ENCODE results near the gene LRRK1.
A peak's percentile ranks its signal among the peaks of the same experiment; 100 is the strongest.

LRRK1 gene

GRCh38 chr15:101055411-101055810 lies 136.3 kb downstream of the LRRK1 start:
- no peak for DNase-seq

DNA sequence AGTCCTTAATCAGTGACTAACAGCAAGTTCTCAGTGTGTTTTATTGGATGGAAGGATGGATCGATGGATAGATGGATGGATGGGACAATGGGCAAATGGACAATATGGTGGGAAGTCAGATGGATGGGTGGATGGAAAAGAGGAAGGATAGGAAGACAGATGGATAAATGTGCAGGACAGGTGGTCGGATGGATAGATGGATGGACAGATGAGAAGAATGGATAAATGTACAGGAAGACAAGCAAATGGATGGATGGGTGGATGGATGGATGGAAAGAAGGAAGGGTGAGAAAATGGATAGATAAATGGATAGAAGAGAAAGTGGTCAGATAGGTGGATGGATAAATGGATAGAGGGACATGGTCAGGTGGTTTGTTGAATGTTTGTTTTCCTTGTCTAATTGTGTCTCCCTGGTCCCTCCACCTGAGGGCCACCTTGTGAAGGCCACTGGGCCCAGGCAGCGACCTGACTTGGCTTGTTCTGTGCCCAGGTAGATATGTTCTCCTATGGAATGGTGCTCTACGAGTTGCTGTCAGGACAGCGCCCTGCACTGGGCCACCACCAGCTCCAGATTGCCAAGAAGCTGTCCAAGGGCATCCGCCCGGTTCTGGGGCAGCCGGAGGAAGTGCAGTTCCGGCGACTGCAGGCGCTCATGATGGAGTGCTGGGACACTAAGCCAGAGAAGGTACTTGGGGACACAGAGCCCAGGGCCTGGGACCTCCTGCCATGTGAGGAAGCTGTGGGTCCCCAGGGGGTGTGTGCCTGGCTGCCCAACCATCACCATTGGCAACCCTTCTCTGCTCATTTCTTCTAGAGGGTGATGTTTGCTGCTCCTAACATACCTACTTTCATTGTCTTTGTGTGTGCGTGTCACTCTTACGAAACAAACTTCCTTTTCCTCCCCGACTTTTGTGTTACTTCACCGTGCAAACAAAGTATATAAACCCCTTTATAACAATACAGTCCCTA lies 137.5 kb downstream of the LRRK1 start:
- DNase-seq = no peak

DNA sequence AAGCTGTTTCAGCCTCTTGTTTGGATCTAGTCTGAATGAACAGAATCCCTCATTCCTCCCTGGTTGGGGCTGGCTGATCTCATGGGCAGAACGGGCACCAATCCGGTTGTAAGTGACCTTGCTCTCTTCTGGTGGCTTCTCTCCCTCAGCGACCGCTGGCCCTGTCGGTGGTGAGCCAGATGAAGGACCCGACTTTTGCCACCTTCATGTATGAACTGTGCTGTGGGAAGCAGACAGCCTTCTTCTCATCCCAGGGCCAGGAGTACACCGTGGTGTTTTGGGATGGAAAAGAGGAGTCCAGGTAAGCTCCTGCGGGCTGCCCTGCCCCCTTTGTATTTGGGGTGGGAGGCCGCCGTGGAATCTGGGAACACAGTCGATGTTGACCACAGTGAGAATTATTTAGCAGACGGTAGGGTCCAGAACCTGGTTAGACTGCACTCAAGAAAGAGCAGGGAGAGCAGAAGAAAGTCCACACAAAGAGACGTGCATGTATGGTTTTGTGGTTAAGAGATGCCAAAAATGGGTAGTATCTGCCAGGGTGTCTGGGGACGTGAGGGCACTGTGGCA lies 138.8 kb downstream of the LRRK1 start:
- no peak for DNase-seq

GRCh38 chr15:101058735-101059134 lies 139.6 kb downstream of the LRRK1 start:
- no peak for DNase-seq

GRCh38 chr15:101059381-101060341 lies 140.5 kb downstream of the LRRK1 start:
- no peak for DNase-seq

DNA sequence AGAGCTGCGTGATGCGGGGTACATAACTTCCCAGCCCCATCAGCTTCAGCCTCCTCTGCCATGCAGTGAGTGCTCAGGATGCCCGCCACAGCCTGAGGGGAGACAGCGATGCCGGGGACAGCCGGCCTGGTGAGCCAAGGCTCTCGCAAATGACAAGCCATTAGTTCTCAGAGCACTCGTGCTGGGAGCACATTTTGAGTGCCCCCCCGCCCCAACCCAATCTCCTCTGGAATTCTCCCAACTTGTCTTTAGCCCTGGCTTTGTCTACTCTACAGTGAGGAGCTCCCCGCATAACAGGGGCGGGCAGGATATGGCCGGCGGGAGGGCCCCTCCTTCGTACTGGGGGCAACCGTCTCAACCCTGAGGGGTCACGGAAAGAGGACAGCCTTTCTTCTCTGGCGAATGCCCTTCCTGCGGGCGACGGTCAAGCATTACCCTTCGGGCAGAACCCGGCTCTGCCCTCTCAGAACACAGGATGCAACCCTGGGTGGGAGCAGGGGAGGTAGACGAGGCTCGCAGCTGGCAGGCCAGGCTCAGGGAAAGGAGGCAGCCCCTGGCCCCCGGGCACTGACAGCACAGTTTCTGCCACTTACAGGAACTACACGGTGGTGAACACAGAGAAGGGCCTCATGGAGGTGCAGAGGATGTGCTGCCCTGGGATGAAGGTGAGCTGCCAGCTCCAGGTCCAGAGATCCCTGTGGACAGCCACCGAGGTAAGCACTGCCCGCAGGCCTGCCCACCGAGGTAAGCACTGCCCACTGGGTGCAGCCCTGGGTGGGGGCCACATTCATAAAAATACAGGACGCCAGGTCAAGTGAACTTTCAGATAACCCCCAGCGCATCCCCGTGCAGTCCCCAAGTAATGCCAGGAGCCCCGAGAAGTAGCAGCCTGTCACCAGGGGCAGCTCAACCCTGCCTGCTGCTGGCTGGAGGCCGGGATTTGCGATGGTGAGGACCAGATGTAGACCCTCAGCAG lies 141.7 kb downstream of the LRRK1 start:
- no peak for DNase-seq

GRCh38 chr15:101062063-101062462 lies 142.9 kb downstream of the LRRK1 start:
- no peak for DNase-seq

- no peak for DNase-seq
These were observed 143.5 kb downstream of the LRRK1 start for GRCh38 chr15:101062471-101063171.

DNA sequence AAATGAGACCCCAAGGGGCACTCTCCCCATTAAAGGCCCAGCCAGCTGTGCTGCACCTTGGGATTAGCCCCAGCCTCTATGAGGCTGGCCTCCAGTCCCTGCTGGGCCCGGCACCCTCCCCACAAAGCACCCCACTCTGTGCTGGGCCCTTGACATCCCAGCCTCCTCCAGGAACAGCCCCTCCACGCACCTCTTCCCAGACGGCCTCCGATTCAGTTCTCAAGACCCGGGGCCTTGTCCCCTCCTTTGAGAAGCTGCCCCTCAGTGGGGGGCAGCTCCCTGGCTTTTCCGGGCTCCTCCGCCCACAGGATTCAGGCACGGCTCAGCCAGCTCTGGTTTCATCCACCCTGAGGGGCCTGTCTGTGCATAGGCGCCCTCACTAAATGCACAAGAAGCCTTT lies 144.1 kb downstream of the LRRK1 start:
- no peak for DNase-seq

DNA sequence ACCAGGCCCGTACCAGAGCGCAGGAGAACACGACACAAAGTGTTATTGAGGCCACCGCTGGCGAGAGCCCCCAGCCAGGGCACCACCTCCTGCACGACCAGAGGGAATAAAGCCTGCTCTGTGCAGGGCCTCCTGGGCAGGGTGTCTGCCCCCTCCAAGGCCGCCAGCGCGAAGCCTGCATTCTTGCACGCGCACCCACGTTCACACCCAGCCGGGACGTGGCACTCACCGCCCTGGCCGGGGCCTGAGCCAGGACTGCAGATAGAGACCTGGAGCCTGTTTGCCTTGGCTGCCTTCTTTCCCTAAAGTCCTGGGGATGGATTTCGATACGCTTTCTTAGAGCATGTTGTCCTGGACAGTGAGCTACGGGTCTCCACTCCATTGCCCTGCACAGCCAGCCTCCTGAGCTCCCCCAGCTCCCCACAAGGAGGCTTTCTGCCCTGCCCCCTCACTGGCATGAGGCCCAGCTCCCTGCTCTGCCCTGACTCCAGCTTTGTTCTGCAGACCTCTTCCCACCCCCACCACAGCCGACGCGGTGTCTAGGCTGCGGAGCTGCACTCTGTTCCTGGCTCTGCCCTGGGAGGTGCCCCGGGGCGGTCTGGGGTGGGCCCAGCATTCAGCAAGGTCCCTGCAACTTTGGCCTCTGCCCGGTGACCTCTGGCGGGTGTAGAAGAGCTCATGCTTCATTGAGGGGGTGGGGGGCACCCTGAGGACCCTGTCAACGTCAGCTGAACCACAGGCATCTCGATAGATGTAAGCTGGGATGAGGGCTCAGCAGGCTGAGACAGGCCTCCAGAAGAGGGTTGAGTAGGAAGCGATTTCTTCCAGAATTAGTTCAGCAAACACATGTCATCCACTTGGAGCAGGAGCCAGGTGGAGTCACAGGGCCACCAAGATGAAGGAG lies 145.0 kb downstream of the LRRK1 start:
- peak in 50 of 56 donors; percentile 12 to 76 (median 49) for DNase-seq

DNA sequence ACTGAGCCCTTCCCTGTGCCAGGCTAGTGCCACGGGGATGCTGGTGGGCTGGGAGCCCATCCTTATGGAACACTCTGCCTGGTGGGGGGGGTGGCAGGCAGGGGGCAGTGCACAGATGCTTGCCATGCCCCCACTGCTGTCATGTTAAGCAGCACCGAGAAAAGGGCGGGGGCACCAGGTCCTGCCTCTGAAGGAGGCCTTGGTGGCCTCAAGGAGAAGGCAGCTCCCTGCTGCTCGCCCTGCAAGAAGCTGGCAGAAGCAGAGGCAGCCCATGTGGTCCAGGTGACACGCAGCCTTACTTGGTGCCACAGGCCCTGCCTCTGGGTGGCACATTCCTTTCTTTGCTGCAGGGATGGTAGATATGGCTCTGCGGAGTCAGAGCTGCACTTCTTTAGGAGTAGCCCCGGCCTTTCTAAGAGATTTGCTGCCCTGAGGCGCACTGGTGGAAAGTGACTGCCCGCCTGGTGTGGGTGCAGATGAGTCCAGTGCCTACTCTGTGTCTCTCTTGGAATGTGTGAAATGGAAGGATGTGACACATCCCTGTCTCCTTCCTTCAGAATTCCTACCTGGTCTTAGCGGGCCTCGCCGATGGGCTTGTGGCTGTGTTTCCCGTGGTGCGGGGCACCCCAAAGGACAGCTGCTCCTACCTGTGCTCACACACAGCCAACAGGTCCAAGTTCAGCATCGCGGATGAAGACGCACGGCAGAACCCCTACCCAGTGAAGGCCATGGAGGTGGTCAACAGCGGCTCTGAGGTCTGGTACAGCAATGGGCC lies 145.8 kb downstream of the LRRK1 start:
- no peak for DNase-seq

GRCh38 chr15:101065570-101066221 lies 146.5 kb downstream of the LRRK1 start:
- no peak for DNase-seq

GRCh38 chr15:101066501-101067408 lies 147.6 kb downstream of the LRRK1 start:
- DNase-seq = no peak

DNA sequence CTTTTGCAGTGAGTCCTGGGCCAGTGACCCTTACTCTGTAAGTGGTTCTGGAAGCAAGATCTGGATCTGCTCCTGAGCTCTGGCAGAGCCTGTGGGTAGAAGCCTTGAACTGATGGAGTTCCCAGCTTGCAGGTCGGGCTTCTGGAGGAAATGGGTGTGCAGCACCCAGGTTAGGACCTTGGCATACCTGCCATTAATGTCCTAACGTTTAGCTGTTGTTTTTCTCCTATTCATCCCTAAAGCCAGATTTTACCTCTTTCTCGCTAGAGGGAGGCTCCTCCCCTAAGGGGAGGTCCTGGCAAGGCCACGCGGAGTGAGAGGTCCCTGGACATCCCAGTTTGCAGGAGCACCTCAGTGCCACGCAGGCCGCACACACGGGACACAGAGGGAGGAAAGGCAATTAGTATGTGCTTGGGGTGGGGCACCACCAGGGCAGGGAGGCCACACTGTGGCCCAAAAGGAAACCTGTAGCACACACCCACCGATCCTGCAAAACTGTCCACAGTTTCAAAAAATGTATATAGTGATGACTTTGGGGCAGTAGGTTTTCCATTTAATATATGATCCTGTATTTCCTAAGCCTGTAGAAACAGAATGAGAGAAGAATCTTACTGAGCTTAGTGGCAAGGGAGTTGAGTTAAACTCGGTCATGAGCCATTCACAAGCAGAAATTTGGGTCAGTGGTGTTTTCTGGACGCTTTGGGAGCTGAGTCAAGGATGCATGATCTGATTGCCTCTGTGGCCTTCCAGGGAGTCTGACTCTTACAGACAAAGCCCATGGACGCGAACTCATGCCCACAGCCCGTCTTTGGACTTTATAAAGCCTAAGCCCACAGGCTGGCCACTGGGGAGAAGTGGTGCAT lies 148.7 kb downstream of the LRRK1 start:
- no peak for DNase-seq

DNA sequence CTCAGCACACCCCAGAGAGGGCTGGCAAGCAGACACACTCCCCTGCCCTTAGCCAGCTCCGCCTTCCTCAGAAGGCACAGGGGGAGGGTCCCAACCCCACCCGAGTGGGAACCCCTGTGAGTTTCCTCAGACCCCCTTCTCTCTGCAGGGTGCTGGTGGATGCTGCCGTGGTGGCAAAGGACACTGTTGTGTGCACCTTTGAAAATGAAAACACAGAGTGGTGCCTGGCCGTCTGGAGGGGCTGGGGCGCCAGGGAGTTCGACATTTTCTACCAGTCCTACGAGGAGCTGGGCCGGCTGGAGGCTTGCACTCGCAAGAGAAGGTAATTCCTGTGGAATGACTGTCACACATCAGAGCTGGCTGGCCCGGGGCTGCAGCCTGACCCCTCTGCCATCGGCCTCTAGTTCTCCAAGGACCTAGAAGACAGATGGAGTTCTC lies 149.4 kb downstream of the LRRK1 start:
- DNase-seq = no peak

Data from nucleus accumbens (tissue), 56 donors.